Liver (tissue), 3 donors: ENCODE measurements around the gene SAMD4A.

Source experiments
- CTCF ChIP-seq: fragments of 150-350 bp; IDR thresholded peaks from 2 replicates; pipeline ENCODE4 v1.5.1; 2017; ENCODE audit warnings: improper control_type of control experiment, low read depth, low read length; ENCODE audit not compliant: missing input control
- EGR1 ChIP-seq, 2 donors: IDR thresholded peaks; 2 replicates each; pipeline ENCODE4 v1.6.1; 2016 to 2018; ENCODE audit warnings: antibody characterized with exemption in 2 of 2, low read depth in 2 of 2
- REST ChIP-seq: IDR thresholded peaks from 2 replicates; pipeline ENCODE4 v1.6.1; 2016; ENCODE audit warnings: antibody characterized with exemption, mild to moderate bottlenecking
- SP1 ChIP-seq: IDR thresholded peaks from 2 replicates; pipeline ENCODE4 v1.6.1; 2018; ENCODE audit warnings: antibody characterized with exemption, mild to moderate bottlenecking
- donor health status: healthy.
- donor health status: healthy.

GRCh38 chr14:54702492-54702891 is 135.6 kb downstream of the SAMD4A start:
- TF ChIP-seq CTCF (no peak), REST (no peak), EGR1 (IDR thresholded peaks at IDR 0.05; ENCODE audit: low read depth in 2 of 2) (no peak), SP1 (no peak)
